Measurements from ENCODE around the gene DOK6. TPM values are rescaled to one million over a fixed set of nuclear protein-coding genes. Genes with fewer than 3 reads are reported as not detected.

Gene DOK6
- total and polyA plus RNA-seq, 5 experiments from 2014 or later, result 0.02 to 0.12 (median 0.06) TPM; not detected in 2

GRCh38 chr18:69616114-69616513 lies 215.4 kb downstream of the DOK6 start:
- ATAC-seq (no peak), DNase-seq (no peak)
- Mint-ChIP-seq H3K27ac (no peak overlapping the region), H3K4me3 (no peak overlapping the region), H3K27me3 (peaks cover 0 to 13% (median 2%) of the 10 kb centered on the region in 5 donors), H3K36me3 (no peaks in the 10 kb centered on the region), H3K4me1 (no peaks in the 10 kb centered on the region), H3K9me3 (no peaks in the 10 kb centered on the region)
- POLR2A ChIA-PET, result no interaction called here

- ATAC-seq (no peak), DNase-seq (no peak)
- Mint-ChIP-seq H3K4me3 (no peak overlapping the region), H3K4me1 (no peaks in the 10 kb centered on the region), H3K27me3 (peaks cover 0 to 13% (median 2%) of the 10 kb centered on the region in 5 donors), H3K36me3 (no peaks in the 10 kb centered on the region), H3K27ac (no peak overlapping the region), H3K9me3 (no peaks in the 10 kb centered on the region)
- POLR2A ChIA-PET, result no interaction called here
Measured at GRCh38 chr18:69617408-69617807, 216.7 kb downstream of the DOK6 start.

- H3K36me3 Mint-ChIP-seq, result no peaks in the 10 kb centered on the region
- H3K9me3 Mint-ChIP-seq, result no peaks in the 10 kb centered on the region
- H3K4me3 Mint-ChIP-seq, result no peak overlapping the region
- no peaks in the 10 kb centered on the region for H3K4me1 Mint-ChIP-seq
- POLR2A ChIA-PET, result no interaction called here
- ATAC-seq (no peak), DNase-seq (no peak)
- H3K27ac Mint-ChIP-seq, result no peak overlapping the region
- peaks cover 0 to 13% (median 2%) of the 10 kb centered on the region in 5 donors for H3K27me3 Mint-ChIP-seq
Measured at GRCh38 chr18:69617888-69618287, 217.2 kb downstream of the DOK6 start.

- H3K4me1 Mint-ChIP-seq, result no peaks in the 10 kb centered on the region
- H3K36me3 Mint-ChIP-seq, result no peaks in the 10 kb centered on the region
- no peak for DNase-seq
- ATAC-seq, result no peak
- POLR2A ChIA-PET, result no interaction called here
- H3K27ac Mint-ChIP-seq, result no peak overlapping the region
- H3K27me3 Mint-ChIP-seq, result peaks cover 0 to 9% (median 1%) of the 10 kb centered on the region in 5 donors
- no peaks in the 10 kb centered on the region for H3K9me3 Mint-ChIP-seq
- no peak overlapping the region for H3K4me3 Mint-ChIP-seq
Measured at GRCh38 chr18:69622184-69622583, 221.5 kb downstream of the DOK6 start.

GRCh38 chr18:69622961-69623360 lies 222.3 kb downstream of the DOK6 start:
- ATAC-seq (no peak), DNase-seq (no peak)
- H3K36me3 Mint-ChIP-seq, result no peaks in the 10 kb centered on the region
- no peaks in the 10 kb centered on the region for H3K4me1 Mint-ChIP-seq
- H3K4me3 Mint-ChIP-seq, result no peak overlapping the region
- H3K27me3 Mint-ChIP-seq, result peaks cover 0 to 6% (median 1%) of the 10 kb centered on the region in 5 donors
- H3K9me3 Mint-ChIP-seq, result no peaks in the 10 kb centered on the region
- POLR2A ChIA-PET, result no interaction called here
- H3K27ac Mint-ChIP-seq, result peak overlapping the region in 1 of 10 donors; percentile 42

GRCh38 chr18:69626171-69626570 lies 225.5 kb downstream of the DOK6 start:
- no peaks in the 10 kb centered on the region for H3K4me1 Mint-ChIP-seq
- no peak overlapping the region for H3K4me3 Mint-ChIP-seq
- ATAC-seq (no peak), DNase-seq (no peak)
- H3K36me3 Mint-ChIP-seq, result no peaks in the 10 kb centered on the region
- peaks cover 0 to 3% (median 1%) of the 10 kb centered on the region in 5 donors for H3K27me3 Mint-ChIP-seq
- H3K27ac Mint-ChIP-seq, result no peak overlapping the region
- POLR2A ChIA-PET, result no interaction called here
- H3K9me3 Mint-ChIP-seq, result no peaks in the 10 kb centered on the region

- no peak overlapping the region for H3K27ac Mint-ChIP-seq
- no peak for DNase-seq
- no peak for ATAC-seq
- no peaks in the 10 kb centered on the region for H3K4me1 Mint-ChIP-seq
- H3K9me3 Mint-ChIP-seq, result no peaks in the 10 kb centered on the region
- POLR2A ChIA-PET, result no interaction called here
- no peak overlapping the region for H3K4me3 Mint-ChIP-seq
- no peaks in the 10 kb centered on the region for H3K36me3 Mint-ChIP-seq
- H3K27me3 Mint-ChIP-seq, result peaks cover 0 to 3% (median 1%) of the 10 kb centered on the region in 5 donors
Measured at GRCh38 chr18:69626643-69627242, 226.1 kb downstream of the DOK6 start.

- ATAC-seq (no peak), DNase-seq (no peak)
- Mint-ChIP-seq H3K36me3 (no peaks in the 10 kb centered on the region), H3K9me3 (no peaks in the 10 kb centered on the region), H3K4me1 (no peaks in the 10 kb centered on the region), H3K27ac (no peak overlapping the region), H3K4me3 (no peak overlapping the region), H3K27me3 (peaks cover 0 to 4% (median 3%) of the 10 kb centered on the region in 5 donors)
- POLR2A ChIA-PET, result no interaction called here
Measured at GRCh38 chr18:69628774-69629359, 228.2 kb downstream of the DOK6 start.

GRCh38 chr18:69631281-69631680 lies 230.6 kb downstream of the DOK6 start:
- no peak overlapping the region for H3K4me3 Mint-ChIP-seq

GRCh38 chr18:69635482-69635881 lies 234.8 kb downstream of the DOK6 start:
- ATAC-seq (no peak), DNase-seq (no peak)
- H3K36me3 Mint-ChIP-seq, result no peaks in the 10 kb centered on the region
- no peak overlapping the region for H3K4me3 Mint-ChIP-seq
- no peaks in the 10 kb centered on the region for H3K9me3 Mint-ChIP-seq
- peaks cover 0 to 1% (median 0%) of the 10 kb centered on the region in 4 donors for H3K4me1 Mint-ChIP-seq
- H3K27me3 Mint-ChIP-seq, result peaks cover 0 to 7% (median 2%) of the 10 kb centered on the region in 5 donors
- POLR2A ChIA-PET, result no interaction called here
- no peak overlapping the region for H3K27ac Mint-ChIP-seq

More at GRCh38 chr18:69631281-69631680, 230.6 kb downstream of the DOK6 start:
- Mint-ChIP-seq H3K36me3 (no peaks in the 10 kb centered on the region), H3K4me1 (no peaks in the 10 kb centered on the region), H3K27ac (no peak overlapping the region), H3K27me3 (peaks cover 0 to 7% (median 3%) of the 10 kb centered on the region in 5 donors), H3K9me3 (no peaks in the 10 kb centered on the region)
- POLR2A ChIA-PET, result no interaction called here
- DNase-seq (no peak), ATAC-seq (no peak)

- DNase-seq (peak in 6 of 10 donors; percentile 5 to 34 (median 18)), ATAC-seq (peak; percentile 64 to 73)
- Mint-ChIP-seq H3K36me3 (no peaks in the 10 kb centered on the region), H3K9me3 (no peaks in the 10 kb centered on the region), H3K27me3 (peaks cover 0 to 7% (median 2%) of the 10 kb centered on the region in 5 donors), H3K4me3 (no peak overlapping the region), H3K27ac (no peak overlapping the region), H3K4me1 (peaks cover 0 to 1% (median 0%) of the 10 kb centered on the region in 4 donors)
- POLR2A ChIA-PET, result no interaction called here
Measured at GRCh38 chr18:69636529-69637301, 236.0 kb downstream of the DOK6 start.

GRCh38 chr18:69638056-69638455 lies 237.4 kb downstream of the DOK6 start:
- Mint-ChIP-seq H3K27ac (no peak overlapping the region), H3K9me3 (no peaks in the 10 kb centered on the region), H3K4me3 (no peak overlapping the region), H3K36me3 (no peaks in the 10 kb centered on the region), H3K4me1 (peaks cover 0 to 1% (median 0%) of the 10 kb centered on the region in 4 donors), H3K27me3 (peaks cover 0 to 4% (median 2%) of the 10 kb centered on the region in 5 donors)
- no peak for ATAC-seq
- POLR2A ChIA-PET, result no interaction called here
- DNase-seq, result no peak

- POLR2A ChIA-PET, result no interaction called here
- Mint-ChIP-seq H3K4me3 (no peak overlapping the region), H3K27ac (no peak overlapping the region), H3K36me3 (no peaks in the 10 kb centered on the region), H3K9me3 (no peaks in the 10 kb centered on the region), H3K4me1 (no peaks in the 10 kb centered on the region), H3K27me3 (peaks cover 9 to 31% (median 15%) of the 10 kb centered on the region in 5 donors)
- DNase-seq, result no peak
- no peak for ATAC-seq
Measured at GRCh38 chr18:69647702-69648101, 247.0 kb downstream of the DOK6 start.

All from naive thymus-derived CD8-positive, alpha-beta T cell (primary cell).